ENCODE results near the gene GART.
"Not testable (repeated sequence)": the region's sequence is repeated elsewhere in the genome, so short reads cannot be mapped to it uniquely, and the experiment has no call there.

Gene GART

DNA sequence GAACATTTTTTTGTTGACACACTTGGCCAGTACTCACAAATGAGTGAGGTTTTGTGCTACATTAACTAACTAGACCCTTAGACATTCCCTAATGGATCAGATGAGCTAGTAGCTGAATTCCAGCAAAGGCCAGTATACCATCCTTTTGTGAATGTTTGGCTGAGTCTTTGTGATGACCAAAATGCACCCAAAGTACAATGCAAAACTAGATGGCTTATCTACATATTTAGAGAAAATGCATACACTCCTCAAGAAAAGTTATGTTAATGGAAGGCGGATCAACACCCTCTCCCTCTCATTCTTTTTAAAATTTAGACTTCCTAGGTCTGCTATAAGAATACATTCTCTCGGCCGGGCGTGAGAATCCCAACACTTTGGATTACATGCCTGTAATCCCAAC is 30.3 kb downstream of the GART start:
- no peak for DNase-seq

DNA sequence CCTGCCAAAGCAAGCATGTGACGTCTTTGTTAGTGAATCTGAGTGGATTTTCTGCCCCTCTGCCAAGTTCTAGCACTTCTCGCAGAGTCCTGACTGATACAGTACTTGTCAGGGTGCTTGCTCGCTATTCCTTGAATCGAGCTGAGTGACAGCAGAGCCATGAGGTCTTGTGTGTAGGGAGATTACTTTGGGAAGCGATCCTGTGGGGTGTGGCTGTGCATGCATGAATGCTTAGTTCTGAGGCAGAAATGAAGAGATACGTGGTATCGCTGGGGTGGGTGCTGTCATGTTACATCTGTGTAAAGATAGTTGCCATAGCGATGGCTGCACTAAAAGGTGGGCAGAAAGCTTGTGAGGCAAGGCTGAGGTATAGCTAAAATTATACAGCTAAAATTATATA is 31.1 kb downstream of the GART start:
- no peak for DNase-seq

DNA sequence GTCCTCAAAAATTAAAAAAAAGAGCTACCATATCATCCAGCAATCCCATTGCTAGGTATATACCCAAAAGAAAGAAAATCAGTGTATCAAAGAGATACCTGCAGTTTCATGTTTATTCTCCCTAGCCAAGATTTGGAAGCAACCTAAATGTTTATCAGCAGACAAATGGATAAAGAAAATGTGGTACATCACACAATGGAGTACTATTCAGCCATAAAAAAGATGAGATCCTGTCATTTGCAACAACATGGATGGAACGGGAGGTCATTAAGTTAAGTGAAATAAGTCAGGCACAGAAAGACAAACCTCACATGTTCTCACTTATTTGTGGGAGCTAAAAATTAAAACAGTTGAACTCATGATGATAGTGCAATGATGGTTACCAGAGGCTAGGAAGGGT is 34.9 kb downstream of the GART start:
- not testable (repeated sequence) for DNase-seq

DNA sequence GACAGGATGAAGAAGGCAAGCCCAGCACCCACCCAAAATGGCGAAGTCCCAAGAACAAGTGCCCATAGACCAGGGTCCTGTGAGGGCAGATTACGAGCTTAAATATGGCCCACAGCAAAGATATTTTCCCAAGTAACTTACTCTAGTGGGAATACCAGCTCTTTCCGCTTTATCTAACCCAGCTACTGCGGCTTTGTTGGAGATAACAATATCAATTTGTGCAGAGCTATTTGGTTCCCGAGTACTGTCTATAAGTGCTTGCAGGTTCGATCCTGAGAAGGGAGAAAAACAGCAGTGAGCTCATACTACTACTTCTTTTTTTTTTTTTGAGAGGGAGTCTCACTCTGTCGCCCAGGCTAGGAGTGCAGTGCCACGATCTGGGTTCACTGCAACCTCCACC is 36.1 kb downstream of the GART start:
- no peak for DNase-seq

DNA sequence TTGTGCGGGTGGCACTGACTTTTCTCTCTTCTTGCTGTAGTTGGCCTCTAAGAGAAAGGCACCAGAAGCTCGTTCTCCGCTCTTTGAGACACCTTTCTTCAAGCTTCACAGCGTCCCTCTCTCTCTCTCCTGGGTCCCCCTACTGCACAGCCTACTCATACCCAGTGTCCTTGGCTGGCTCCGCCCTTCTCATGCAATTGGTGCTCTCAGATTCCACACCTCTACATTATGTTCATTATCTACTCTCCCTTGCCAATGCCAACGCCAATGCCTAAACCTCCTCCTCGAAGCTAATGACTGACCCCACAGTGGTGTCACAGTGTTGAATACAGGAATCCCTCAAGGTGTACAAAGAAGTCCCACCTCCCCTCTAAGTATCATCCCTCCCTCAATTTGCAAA is 45.6 kb downstream of the GART start:
- no peak for DNase-seq

DNA sequence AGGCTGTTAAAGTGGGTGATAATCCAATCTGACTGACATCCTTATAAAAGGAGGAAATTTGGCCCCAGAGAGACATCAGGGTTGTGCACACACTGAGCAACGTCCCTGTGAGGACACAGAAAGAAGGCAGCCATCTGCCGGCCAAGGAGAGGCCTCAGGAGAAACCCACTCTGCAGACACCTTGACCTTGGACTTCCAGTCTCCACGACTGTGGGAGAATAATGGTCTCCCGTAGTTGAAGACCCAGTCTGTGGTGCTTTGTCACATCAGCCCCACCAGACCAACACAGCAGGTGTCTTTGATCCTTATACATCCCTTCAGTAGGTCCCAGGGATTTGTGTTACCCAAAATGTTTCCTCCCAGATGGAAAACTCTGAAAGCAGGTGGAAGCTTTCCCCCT is 46.2 kb downstream of the GART start:
- no peak for DNase-seq

DNA sequence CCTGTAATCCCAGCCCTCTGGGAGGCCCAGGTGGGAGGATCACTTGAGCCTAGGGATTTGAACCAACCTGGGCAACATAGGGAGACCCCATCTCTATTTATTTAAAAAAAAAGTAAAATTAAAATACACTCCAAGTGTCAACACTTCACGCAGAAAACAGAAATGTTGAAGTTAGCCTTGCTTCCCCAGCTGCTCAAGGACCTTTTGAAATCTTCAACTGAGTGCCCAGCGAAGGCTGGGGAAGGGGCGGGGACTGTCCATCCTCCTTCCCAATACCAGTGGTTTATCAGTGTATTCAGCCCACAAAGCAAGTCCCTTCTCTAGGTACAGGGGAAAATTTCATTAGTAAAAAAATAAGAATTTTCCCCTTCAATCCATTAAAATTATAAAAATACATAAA is 48.2 kb downstream of the GART start:
- no peak for DNase-seq

DNA sequence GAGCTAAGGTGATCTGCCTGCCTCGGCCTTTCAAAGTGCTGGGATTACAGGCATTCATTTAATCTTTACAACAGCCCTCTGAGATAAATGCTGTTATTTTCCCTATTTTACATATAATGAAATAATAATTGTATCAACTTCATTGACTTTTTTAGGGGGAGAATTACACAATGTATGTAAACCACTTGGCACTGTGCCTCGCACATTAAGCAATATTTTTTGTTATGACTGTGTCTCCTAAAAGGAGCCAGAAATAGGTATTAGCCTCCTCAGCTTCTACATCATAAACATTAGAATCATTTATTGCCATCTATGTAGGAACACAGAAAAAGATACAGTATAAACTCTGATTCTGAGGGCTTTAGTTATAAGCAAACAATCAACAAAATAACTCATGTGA is 49.3 kb downstream of the GART start:
- DNase-seq = no peak

DNA sequence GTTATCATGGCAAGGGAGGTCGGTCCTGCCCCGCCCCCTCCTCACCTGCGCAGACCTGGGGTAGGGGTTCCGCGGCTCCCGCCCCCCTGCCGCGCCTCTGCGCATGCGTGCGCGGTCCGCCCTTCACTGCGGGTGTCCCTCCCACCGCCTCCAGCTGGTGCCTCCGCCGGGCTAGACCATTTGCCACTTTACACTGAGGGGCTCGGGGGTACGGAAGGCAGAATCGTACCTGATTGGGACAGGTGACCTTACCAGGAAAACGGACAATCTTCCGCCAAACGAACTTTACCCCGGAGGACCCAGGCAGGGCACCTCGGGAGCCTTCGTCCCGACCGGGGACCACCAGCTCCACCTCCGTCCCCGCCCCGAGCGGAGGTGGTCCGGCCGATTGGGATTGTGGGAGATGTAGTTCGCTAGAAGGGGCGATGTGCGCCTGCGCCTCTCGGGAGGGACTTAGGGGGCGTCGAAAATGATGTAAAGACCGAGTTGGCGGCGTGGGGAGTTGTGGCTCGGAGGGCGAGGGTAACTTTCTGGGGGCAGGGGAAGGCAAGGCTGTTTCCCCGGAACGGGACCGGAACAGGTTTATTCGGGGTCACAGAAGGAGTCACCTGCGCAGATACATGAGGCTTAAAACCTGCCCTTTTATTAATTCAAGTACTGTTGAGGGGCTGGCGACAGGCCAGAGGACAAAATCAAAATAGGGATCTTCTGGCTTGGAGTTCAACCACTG is 50.4 kb downstream of the GART start, which contains the start of gene DNAJC28:
Gene DNAJC28 (minus strand): TSS at position 344 of the 730 bp plus-strand sequence. CDS start 2,323 bp downstream, outside the sequence.
- peak; percentile 93 for DNase-seq

DNA sequence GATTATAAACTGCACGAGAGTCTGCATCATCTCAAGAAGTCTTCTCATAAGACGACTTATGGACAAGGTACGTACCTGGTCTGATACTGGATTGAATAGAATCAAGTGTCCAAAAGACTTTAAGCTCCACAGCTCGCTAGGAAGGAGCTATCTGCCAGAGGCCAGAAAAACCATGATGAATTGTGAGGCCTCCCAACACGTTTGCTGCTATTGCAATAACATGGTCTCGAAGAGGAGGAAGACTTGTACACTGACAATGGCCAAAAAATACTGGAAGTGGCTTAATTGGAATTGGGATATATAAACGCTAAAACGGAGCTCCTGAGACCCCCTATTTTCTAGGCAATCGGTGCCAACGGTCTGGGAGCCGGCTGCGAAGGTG is 50.9 kb downstream of the GART start:
- no peak for DNase-seq

DNA sequence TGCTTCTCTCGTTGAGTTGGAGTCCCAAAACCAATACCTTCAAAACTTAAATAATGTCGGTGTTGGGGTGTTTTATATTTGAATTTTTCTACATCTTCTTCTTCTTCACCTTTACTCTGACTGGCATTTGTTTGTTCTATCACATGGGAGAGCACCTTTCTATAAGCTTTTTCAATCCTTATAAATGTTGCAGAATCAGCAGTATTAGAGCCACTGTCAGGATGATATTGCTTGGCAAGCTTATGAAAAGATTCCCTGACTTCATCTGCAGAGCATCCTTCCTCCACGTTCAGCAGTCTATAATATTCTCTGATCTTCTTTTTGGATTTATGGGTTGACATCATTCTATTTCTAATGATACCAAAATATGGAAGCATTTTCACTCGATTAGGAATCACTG is 53.0 kb downstream of the GART start:
- DNase-seq = no peak

DNA sequence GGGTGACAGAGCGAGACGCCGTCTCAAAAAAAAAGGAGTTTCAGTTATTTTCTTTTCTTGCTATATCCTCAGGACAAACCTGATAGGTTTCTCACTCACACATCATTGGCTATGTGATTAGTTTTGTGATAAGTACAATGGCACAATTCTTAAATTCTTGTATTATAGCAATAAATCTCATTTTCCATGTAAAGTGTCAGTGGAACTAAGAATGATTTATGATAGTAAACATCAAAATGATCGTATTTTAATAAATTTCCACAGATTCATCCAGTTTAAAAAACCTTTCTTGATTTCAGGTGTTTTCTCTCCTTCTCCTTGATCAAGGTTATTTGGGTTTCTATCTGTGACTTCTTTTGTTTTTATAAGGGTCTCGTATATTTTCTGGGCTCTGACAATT is 53.9 kb downstream of the GART start:
- no peak for DNase-seq

DNA sequence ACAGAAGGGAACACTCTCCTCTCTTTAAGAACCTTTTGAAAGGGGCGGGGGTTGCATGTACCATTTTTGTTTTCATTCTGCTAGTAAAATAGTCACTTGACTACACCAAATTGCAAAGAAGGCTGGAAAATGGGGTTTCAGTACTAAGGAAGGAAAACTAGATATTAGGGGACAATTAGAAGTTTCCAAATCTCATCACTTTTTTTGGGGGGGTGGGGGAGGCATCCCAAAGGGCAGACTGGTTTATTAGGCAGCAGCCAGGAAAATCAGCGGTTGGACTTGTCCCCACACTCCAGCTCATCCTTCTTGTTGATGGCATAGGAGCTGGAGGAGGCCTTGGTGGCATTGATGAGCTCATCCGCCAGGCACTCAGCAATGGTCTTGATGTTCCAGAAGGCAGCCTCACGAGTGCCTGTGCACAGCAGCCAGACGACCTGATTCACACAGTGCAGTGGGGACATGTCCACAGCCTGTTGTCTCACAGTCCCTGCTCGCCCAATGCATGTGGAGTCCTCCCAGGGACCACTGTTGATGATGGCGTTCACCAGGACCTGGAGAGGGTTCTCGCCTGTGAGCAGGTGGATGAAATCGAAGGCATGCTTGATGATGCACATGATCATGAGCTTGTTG is 60.5 kb downstream of the GART start:
- no peak for DNase-seq

DNA sequence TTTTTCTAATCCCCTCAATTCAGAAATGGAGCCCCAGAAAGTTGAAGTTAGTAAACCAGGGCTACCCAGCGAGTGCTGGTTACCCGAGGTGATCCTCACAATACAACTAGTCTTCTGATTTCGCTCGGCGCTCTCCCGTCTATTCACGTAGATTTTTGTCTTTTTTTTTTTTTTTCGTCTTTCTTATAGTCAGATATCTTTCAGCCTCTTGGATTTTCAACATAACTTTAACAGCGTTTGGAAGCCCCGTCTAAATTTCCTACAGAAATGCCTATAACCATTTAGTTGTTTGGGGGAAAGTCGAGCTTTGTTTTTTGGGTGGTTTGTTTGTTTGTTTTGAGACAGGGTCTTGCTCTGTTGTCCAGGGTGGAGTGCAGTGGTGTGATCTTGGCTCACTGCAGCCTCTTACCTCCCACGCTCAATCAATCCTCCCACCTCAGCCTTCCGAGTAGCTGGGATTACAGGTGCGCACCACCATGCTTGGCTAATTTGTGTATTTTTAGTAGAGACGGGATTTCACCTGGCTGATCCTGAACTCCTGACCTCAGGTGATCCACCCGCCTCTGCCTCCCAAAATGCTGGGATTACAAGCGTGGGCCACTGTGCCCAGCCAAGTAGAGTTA is 61.3 kb downstream of the GART start:
- no peak for DNase-seq

DNA sequence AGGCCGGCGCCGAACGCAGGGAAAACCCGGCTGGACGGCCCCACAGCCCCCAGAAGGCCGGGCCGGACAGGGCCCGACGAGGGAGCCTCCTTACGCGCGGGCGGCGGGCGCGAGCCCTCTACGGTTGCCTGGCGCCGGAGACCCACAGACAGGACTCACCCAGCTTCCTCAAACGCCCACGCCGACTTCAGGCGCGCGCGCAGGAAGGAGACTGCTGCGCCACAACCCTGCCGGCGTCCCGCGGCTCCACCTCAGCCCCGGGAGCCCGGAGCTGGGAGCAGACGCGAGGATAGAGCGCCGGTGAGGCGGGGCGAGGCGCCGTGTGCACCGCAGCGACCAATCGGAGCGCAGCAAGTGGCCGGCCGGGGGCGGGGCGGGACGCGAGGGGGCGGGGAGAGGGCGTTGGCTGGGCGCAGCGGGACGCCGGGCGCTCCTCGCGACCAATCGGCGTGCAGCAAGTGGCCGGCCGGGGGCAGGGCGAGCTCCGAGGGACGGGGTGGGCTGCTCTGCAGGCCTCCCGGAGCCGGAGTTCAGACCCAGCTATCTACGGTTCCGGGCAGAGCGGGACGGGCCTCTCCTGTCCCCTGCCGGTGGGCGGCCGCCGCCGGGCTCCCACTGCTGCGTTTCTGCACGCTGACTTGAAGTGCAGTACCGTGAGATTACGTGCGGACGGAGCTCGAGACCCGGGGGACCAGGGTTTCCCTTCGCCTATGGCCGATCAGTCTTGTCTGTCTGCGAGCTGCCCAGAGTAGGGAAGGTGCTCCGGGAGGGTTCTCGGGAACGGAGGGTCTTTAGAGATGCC is 62.0 kb downstream of the GART start, which contains the start of gene TMEM50B:
Gene TMEM50B (minus strand): TSS at position 296 of the 802 bp plus-strand sequence. CDS start 11,089 bp downstream, outside the sequence.
- DNase-seq = peak; percentile 98

DNA sequence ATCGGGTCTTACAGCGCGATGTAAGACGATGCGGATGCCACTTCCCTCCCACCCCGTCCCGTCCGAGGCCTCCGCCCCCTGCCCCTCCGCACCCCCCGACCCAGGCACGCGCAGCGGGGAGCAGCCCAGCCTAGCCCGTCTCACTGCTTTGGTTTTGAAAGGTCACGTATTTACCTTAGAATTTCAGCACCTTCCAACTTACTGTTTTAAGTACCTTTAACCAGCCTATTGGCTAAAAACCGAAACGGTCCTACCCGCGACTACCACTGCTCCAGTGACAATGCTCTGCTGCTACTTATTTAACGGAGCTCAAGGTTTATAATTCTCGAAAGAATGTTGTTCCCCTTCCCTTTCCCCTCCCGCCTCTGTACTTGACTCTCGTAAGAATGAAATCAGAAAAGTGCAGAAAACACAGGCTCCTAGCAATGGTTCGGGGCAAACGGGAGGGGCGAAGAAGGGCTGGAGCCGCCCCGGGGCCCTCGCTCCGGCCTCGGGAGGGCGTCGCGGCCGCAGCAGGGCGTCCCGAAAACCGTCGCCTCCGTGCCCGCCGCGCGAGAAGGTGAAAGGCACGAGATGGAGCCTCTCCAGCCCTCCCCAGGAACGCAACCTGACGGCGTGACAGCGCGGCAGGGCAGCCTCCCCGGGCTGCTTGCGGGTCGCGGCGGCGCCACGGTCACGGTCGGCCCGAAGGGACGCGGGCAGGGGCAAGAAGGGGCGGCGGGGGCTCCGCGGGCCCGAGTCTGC is 62.8 kb downstream of the GART start:
- DNase-seq = peak; percentile 44

DNA sequence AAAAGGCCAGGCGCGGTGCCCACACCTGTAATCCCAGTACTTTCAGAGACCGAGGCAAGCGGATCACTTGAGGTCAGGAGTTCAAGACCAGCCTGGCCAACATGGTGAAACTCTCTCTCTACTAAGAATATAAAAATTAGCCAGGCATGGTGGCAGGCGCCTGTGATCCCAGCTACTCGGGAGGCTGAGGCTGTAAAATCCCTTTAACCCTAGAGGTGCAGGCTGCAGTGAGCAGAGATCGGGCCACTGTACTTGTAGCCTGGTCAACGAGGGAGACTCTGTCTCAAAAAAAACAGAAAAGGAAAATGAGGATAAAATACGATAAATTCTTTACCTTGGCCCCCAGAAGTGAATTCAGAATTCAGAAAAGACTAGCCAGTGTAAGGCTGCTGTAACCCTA is 63.7 kb downstream of the GART start:
- DNase-seq = no peak

DNA sequence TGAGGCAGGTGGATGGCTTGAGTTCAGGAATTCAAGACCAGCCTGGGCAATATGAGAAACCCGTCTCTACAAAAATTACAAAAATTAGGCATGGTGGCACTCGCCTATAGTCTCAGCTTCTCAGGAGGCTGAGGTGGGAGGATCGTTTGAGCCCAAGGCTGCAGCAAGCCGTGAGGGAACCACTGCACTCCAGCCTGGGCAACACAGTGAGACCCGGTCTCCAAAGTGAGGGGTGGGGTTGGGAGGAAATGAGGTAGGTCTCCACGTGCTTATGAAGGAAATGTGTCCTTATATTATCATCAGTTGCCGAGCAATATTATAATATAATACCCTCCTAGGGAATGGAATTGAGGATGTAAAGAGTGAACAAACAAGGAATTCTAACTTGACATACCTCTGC is 64.9 kb downstream of the GART start:
- DNase-seq = no peak

DNA sequence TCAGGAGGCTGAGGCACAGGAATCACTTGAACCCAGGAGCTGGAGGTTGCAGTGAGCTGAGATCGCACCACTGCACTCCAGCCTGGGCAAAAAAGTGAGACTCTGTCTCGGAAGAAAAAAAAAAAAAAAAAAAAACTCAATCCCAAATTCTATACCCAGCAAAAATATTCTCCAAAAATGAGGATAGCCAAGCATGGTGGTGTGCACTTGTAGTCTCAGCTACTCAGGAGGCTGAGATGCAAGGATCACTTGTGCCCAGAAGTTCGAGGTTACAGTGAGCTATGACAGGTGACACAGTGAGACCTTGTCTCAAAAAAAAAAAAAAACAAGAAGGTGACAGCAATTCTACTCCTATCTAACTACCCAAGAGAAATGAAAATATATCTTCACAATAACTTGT is 68.6 kb downstream of the GART start:
- DNase-seq = no peak

DNA sequence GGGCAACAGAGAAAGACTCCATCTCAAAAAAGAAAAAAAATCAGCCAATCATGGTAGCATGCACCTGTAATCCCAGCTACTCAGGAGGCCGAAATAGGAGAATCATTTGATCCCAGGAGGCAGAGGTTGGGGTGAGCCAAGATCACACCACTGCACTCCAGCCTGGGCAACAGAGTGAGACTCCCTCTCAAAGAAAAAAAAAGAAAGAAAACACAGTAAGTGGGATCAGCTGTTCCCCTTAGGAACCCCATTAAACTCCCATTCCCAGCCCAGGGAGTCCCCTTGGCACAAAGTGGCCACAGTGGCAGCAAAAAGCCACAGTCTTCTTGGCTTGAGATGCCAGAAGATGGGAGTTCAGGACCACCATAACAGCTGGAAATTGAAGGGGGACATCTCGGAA is 71.2 kb downstream of the GART start:
- no peak for DNase-seq

DNA sequence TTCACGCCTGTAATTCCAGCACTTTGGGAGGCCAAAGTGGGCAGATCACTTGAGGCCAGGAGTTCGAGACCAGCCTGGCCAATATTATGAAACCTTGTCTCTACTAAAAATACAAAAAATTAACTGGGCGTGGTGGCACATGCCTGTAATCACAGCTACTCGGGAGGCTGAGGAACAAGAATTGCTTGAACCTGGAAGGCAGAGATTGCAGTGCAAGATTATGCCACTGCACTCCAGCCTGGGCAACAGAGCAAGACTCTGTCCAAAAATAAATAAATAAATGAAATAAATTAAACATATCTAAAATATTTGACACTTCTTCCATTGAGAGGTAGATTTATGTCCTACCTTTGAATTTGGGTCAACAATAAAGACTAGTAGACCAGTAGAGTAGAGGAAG is 72.7 kb downstream of the GART start:
- not testable (repeated sequence) for DNase-seq

DNA sequence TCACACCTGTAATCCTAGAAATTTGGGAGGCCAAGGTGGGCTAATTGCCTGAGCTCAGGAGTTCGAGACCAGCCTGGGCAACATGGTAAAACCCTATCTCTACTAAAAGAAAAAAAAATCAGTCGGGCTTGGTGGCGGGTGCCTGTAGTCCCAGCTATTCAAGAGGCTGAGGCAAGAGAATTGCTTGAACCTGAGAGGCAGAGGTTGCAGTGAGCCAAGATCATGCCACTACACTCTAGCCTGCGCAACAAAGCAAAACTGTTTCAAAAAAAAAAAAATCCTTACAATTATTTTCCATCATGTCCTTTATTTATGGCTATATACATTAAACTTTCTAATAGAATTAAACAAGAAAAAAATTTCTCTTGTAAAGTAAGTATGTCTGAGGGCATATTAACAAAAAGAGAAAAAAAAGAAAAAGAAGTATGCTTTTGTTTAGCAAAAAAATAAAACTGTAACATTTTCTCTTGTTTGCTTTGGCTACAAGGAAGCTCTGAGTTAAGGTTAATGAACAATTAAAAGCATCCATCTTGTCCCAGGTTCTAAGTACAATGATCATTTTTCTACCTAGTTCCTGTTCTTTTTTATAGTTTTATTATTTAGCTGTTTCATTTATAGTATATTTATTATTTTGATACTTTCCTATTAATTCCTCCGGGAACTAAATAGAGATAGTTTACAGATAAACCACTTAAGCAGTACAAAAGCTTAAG is 80.2 kb downstream of the GART start:
- DNase-seq = no peak

Data from stimulated activated CD4-positive, alpha-beta T cell treated with anti-CD3 and anti-CD28 coated beads, Interleukin-12 subunit alpha, Interleukin-12 subunit beta, amount 100 ng/mL, for 4 hours (primary cell).